ENCODE measurements around the gene CAV3.

CAV3 gene

DNA sequence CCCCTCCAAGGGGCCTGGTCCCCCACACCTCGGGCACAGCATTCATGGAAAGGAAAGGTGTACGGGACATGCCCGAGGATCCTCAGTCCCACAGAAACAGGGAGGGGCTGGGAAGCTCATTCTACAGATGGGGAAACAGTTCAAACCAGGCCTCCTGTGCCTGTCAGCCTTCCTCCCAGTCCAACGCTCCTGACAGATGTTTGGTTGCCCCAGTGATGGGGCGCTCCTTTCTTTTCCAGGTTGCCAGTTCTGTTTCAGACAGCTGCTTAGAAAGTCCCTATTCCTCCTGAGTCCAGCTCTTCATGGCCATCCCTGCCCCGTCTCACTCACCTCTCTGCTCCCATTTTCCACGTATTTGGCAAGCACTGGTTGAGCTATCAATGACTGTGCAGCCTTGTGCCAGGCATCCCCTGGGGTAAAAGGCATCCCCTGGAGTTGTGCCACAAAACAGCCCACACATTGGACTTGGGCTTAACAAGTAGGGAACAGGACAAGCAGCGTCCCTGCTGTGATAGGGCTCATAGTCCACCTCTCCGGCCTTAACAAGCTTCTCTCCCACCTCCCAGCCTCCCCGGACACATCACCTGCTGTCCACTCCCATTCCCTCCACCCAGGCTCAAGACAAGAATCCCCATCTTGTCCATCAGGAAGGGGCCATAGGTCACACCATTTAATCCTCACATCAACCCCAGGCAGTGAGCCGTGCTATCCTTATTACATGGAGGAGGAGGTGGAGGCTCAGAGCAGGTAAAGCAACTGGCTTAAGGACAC is 29.2 kb downstream of the CAV3 start:
- DNase-seq = no peak

DNA sequence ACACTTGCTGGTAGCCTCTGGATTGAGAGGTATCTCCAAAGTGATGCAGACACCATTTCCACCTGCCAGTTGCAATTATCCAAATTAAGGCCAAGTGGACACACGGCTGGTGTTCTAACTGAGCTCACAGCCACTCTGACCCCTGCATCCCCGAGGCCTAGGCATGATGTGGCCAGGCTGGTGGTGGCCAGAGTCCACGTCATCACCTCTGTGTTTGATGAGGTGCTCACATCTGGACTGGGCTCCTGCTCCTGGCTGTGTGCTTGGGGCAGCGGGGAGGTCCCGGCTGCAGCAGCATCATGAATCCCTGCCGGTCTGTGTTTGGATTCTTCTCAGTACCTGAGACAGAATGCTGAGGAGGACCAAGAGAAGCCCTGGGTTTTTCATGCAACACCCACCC is 30.9 kb downstream of the CAV3 start:
- no peak for DNase-seq

DNA sequence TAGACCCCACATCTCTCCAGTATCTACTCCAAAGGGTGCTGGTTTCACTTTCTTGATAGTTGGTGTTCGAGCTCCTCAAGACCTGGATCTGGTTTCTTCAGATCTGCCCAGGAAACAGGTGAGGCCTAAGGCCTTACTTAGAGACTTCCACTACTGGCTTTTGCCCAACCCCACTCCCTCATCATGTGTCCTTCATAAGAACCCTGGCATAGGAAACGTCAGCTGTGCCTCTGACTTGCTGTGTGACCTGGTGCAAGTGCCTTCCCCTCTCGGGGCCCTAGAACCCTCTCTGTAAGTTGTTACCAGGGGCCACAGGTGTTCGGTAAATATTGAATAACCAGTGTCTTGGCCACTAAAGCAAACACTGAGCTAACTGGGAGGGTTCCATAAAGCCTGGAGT is 31.9 kb downstream of the CAV3 start:
- DNase-seq = no peak

GRCh38 chr3:8766148-8766547 is 32.5 kb downstream of the CAV3 start:
- no peak for DNase-seq

DNA sequence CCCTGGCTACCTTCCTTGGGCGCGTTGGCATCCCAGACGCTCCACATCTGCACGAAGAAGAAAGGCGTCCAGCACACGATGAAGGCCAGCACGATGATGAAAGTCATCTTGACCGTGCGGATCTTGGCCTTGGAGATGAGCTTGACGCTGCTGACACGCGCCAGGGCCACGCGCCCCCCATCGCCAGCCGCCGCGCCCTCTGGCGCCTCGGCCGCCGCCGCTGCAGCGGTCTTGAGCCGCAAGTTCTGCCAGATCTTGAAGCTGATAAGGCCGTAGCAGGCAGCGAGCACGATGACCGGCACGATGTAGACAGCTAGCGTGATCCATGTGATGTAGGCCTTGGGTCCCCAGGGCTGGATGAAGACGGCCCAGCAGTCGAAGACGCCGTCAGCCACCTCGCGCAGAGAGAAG is 33.7 kb downstream of the CAV3 start:
- no peak for DNase-seq

- no peak for DNase-seq
These were observed 34.2 kb downstream of the CAV3 start for GRCh38 chr3:8767667-8768363.

- no peak for DNase-seq
These were observed 34.9 kb downstream of the CAV3 start for GRCh38 chr3:8768364-8769087.

GRCh38 chr3:8769088-8769822 is 35.7 kb downstream of the CAV3 start, which contains the start of gene OXTR:
Gene OXTR, minus strand, starts transcription at chr3:8769613. Its CDS starts 1,426 bp downstream, at chr3:8768187.
- peak; percentile 19 for DNase-seq

DNA sequence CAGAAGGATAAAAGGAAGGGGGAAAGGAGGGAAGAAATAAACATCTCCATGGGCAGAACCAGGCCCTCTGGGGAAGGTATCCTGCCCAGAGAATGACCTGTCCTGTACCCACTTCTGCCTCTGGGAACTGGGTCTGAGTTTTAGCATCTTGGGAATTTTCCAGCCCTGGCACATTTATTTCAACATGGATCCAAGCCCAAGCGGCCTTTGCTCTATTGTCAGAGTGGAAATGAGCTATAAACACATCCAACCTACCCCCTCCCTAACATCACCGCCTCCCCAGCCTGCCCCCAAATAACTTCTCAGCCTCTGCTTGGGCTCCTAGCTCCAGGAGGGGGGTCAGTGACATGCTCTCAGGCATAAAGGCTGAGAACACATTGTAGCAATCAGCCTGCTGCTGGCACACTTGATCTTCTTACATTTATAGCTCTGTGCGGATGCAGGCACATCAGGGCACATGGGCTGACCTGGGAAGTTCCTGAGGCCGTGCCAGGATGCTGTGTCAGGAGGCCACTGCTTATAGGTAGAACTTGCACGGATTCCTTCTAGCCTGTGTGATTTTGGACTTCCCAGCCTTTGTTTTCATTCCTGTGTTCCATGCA is 40.4 kb downstream of the CAV3 start:
- DNase-seq = no peak

GRCh38 chr3:8775181-8775580 is 41.6 kb downstream of the CAV3 start:
- DNase-seq = no peak

DNA sequence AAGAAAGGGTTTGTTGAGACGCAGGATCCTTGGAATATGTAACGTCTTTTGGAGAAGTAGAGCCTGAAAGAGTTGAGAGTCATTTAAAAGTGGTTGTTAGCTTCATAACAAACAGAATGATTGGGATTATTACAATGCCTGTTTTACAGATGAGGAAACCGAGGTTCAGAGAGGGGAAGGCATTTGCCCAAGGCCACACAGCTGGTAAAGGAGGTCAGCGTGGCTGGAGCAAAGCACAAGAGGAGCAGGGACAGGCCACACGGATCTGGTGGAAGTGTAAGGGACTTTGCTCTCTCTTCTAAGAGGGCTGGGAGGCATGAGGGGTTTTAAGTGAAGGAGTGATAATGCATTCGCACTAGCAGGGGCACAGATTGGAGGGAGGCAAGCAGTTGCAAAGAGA is 42.0 kb downstream of the CAV3 start:
- no peak for DNase-seq

- no peak for DNase-seq
These were observed 42.8 kb downstream of the CAV3 start for GRCh38 chr3:8776406-8776805.

DNA sequence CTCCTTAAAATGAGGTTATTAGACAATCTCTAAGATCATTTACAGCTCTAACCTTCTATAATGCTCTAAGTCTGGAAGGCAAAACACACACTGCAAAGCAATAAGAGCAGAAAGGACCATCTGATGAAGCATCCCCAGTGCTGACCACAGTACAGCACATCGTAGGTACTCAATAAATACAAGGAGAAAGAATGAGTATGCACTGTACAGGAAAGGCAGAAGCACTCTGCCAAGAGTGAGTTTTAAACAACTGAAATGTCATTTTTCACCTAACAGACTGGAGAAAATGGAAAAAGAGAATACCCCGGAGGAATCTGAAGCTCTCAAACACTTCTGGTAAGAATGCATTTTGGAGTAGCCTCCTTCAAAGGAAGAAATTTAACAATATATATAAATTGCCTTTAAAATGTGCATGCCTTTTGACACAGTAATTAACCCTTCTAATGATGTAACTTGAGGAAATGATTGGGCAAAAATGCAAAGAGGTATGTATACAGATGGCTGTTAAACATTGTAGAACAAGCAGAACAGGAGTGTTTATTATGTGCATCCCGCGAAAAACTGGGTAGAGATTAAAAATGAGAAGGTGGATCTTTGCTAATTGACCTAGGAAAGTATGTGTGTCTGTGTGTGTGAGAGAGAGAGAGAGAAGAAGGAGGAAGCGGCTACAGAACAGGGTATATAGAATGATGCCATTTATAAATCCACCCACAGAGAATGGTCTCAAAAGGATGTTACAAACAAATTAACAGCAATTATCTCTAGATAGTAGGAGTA is 43.8 kb downstream of the CAV3 start:
- DNase-seq = no peak

DNA sequence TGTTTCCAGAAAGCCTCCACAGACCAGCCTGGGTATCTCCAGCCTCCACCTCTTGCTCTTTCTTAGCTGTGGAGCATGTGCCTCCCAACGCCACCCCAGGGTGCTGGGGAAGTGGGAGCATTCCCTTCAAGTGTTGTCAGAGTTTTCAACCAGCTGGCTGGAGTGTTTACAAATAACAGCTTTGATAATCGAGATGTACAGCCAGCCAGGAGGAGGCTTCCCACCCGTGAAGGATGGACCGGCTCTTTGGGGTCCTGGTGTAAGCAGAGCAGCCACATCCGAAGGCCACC is 44.3 kb downstream of the CAV3 start:
- no peak for DNase-seq

DNA sequence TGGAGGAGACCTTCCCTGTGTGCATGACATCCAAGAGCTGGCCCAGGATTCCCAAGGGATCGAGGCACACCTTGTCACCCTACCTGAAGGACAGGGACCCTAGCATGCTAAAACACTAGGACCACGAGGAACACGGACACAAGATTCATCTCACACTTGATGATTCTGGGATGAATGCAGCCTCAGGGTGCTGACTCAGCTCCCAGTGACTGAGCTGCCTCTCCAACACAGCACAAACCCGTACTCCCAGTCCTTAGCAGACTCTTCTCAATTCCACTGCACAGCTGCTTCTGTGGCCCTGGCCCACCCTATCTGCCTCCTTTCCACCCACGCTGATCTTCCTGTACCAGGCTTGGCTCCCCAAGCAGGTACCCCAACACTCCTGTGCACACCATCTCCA is 44.9 kb downstream of the CAV3 start:
- DNase-seq = no peak

DNA sequence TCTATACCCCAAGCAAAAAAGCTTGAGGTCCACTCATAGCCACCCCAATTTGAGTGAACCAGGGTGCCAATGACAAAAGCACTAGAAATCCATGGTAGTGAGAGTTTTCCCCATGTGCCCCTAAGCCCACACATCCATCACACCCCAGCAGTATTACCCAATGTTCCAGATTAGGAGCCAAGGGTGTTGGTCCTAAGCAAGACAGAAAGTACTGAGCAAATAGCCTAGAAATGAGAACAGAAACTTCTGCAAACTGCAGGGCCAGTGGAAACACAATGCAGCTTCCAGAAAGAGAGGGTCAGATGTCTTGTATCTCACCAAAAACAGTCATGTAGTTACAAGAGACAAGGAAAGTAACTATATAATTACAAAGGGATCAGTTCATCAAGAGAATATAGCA is 46.7 kb downstream of the CAV3 start:
- no peak for DNase-seq

- DNase-seq = no peak
These were observed 51.3 kb downstream of the CAV3 start for GRCh38 chr3:8784676-8785435.

DNA sequence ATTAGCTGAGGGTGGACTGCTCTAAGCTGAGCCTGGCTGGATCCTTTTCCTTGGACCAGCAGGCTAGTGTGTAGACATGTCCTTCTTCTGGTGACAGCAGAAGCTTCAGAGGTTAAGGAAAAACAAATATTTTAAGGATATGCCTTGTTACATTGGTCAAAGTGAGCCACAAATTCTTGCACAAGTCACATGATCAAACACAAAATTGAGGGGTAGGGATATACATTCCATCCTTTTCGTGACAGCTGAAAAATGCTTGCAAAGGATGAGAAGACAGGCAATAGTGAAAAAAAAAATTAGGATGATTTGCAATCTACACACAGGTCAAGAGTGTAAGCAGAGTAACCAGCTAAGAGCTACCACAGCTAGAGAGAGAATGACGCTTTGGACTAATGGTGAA is 56.9 kb downstream of the CAV3 start:
- DNase-seq = no peak

DNA sequence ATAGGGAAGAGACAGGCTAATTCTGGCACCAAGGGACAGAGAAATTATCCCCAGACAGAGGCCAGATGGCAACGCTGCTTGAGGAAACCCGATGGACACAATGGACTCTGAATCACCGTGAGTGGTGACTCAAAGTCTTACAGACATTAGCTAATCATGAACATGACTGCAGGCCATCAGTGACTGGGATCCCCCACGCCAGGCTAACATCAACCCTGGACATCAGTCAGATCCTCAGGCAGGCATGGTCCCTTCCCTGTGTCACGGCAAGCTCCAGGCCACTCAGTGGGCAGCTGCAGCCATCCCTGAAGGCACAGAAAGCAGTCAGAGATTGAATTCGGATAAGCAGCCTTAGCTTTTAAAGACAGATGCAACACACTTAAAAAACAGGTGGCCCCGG is 59.6 kb downstream of the CAV3 start:
- DNase-seq = no peak

GRCh38 chr3:8794247-8794646 is 60.6 kb downstream of the CAV3 start:
- DNase-seq = no peak

Measured in T-helper 9 cell (primary cell).